K562 (cell line): Measurements from ENCODE around the gene PRDM16. TPM values are rescaled to one million over a fixed set of nuclear protein-coding genes. Genes with fewer than 3 reads are reported as not detected.

Source experiments
- ATAC-seq: fragments of 200-7000 bp; cut with Tn5 transposase; 3 replicates; pipeline ENCODE4 v1.9.1; 2020; ENCODE audit warnings: moderate library complexity
- BruUV-seq: library from RNA; stranded (reverse); fragments of 400-500 nt; replicated peaks from 2 replicates; lab custom pipeline; 2021; lab: Mats Ljungman, UMichigan
- CTCF ChIA-PET: fragments of 300-600 bp; formaldehyde crosslinking; extraction: SDS; loops from one replicate; lab custom pipeline; 2021; ENCODE audit warnings: low intra/inter-chr PET ratio; lab: Yijun Ruan, JAX
- POLR2A ChIA-PET: fragments of 300-600, 350-650 bp; sonication (Branson Sonifier 250); formaldehyde crosslinking; extraction: SDS; loops from one replicate; lab custom pipeline; 2021; ENCODE audit warnings: antibody characterized with exemption, inconsistent platforms; lab: Yijun Ruan, JAX
- DNase-seq, 4 experiments: peaks; one replicate each; pipeline versions ENCODE4 v3.0.0 to v3.0.0-alpha.2; 2011 to 2018; ENCODE audit warnings: low spot score in 3 of 4, mixed read lengths in 3 of 4; ENCODE audit errors: extremely low read depth in 1 of 4
- FAIRE-seq: peaks from 2 replicates; lab custom pipeline; 2011; peaks lifted over from hg19 to GRCh38; lab: Jason Lieb, UNC
- H2AFZ ChIP-seq: 2 replicates; pipeline ENCODE4 v1.6.0; 2011; ENCODE audit warnings: low read depth, low read length, control low read depth, inconsistent platforms
- H3K27ac ChIP-seq: fragments of 200-600 bp; 3 replicates; pipeline ENCODE4 v1.8.0; 2011; ENCODE audit warnings: low read depth, mild to moderate bottlenecking, control low read depth, inconsistent platforms, low read length, moderate library complexity, mixed read lengths; ENCODE audit errors: extremely low read depth
- H3K27me3 ChIP-seq, 2 experiments: fragments of 300-600 bp in 1 of 2; 2 replicates in 1 of 2; 3 replicates in 1 of 2; pipeline versions ENCODE4 v1.6.0 to v1.8.0; 2011; ENCODE audit warnings: inconsistent platforms in 2 of 2, low read length in 2 of 2, mild to moderate bottlenecking in 1 of 2, mixed read lengths in 1 of 2, moderate library complexity in 1 of 2; ENCODE audit not compliant: control insufficient read depth in 2 of 2, insufficient read depth in 2 of 2
- H3K36me3 ChIP-seq: fragments of 300-600 bp; 3 replicates; pipeline ENCODE4 v1.8.0; 2011; ENCODE audit warnings: mild to moderate bottlenecking, low read length, inconsistent platforms; ENCODE audit not compliant: control insufficient read depth, insufficient read depth
- H3K4me1 ChIP-seq, 2 experiments: fragments of 200-600 bp in 1 of 2; replicated peaks in 1 of 2; 2 replicates in 1 of 2; 3 replicates in 1 of 2; pipeline versions ENCODE4 v1.5.1 to v1.8.0; 2011; ENCODE audit warnings: inconsistent platforms in 2 of 2, low read length in 2 of 2, mild to moderate bottlenecking in 1 of 2, mixed read lengths in 1 of 2, moderate library complexity in 1 of 2; ENCODE audit not compliant: control insufficient read depth in 2 of 2, insufficient read depth in 2 of 2
- H3K4me2 ChIP-seq: 2 replicates; pipeline ENCODE4 v1.6.1; 2011; ENCODE audit warnings: low read length, control low read depth, inconsistent platforms, mixed read lengths; ENCODE audit not compliant: insufficient read depth
- H3K4me3 ChIP-seq: fragments of 200-600 bp; sonication (generic), shearing (Covaris generic); 2 replicates; pipeline ENCODE4 v1.5.1; 2016; ENCODE audit warnings: control low read depth, inconsistent platforms
- H3K79me2 ChIP-seq: fragments of 200-600 bp; 3 replicates; pipeline ENCODE4 v1.8.0; 2011; ENCODE audit warnings: low read length, inconsistent platforms; ENCODE audit not compliant: control insufficient read depth, insufficient read depth
- H3K9ac ChIP-seq, 2 experiments: 2 replicates each; pipeline versions ENCODE4 v1.6.0 to v1.6.1; 2011; ENCODE audit warnings: low read depth in 2 of 2, low read length in 2 of 2, control low read depth in 1 of 2, inconsistent platforms in 1 of 2, mild to moderate bottlenecking in 1 of 2, mixed read lengths in 1 of 2; ENCODE audit not compliant: insufficient read depth in 1 of 2
- H3K9me1 ChIP-seq: one replicate; pipeline ENCODE4 v1.6.0; 2011; ENCODE audit warnings: inconsistent platforms, mild to moderate bottlenecking, low read length, moderate library complexity; ENCODE audit not compliant: control insufficient read depth, insufficient read depth
- H3K9me3 ChIP-seq: replicated peaks from 2 replicates; pipeline ENCODE4 v1.5.1; 2011; ENCODE audit warnings: low read depth, low read length, inconsistent platforms; ENCODE audit not compliant: control insufficient read depth, insufficient read depth
- H4K20me1 ChIP-seq: replicated peaks from 2 replicates; pipeline ENCODE4 v1.6.1; 2011; ENCODE audit warnings: low read length, inconsistent platforms, mixed read lengths; ENCODE audit not compliant: control insufficient read depth, insufficient read depth
- KLF1 ChIP-seq: fragments of 450-650 bp; IDR thresholded peaks from 2 replicates; pipeline ENCODE4 v1.6.1; 2016; ENCODE audit warnings: missing genetic modification characterization, missing compliant biosample characterization
- RB1 ChIP-seq: fragments of 450-650 bp; IDR thresholded peaks from 2 replicates; pipeline ENCODE4 v1.6.1; 2017; ENCODE audit warnings: low read depth, mild to moderate bottlenecking
- XRCC3 ChIP-seq: fragments of 450-650 bp; IDR thresholded peaks from 2 replicates; pipeline ENCODE4 v1.6.1; 2017; ENCODE audit warnings: mild to moderate bottlenecking, moderate library complexity
- ZNF212 ChIP-seq: fragments of 450-650 bp; formaldehyde crosslinking; IDR thresholded peaks from 2 replicates; pipeline ENCODE4 v1.4.0; 2020; ENCODE audit warnings: mild to moderate bottlenecking
- ZNF274 ChIP-seq: IDR thresholded peaks from 2 replicates; pipeline ENCODE4 v1.6.1; 2011; ENCODE audit warnings: low read depth, mild to moderate bottlenecking, low read length, moderate library complexity, borderline replicate concordance
- WGBS: fragments of 100-300 bp; shearing (Covaris generic); methylation state at CpG from one replicate; pipeline ENCODE4 v1.1.6; 2016; ENCODE audit warnings: low coverage, mixed read lengths; ENCODE audit not compliant: insufficient coverage; ENCODE audit errors: missing lambda C conversion rate; 5-methylcytosine and 5-hydroxymethylcytosine counted together
- in situ Hi-C: fragments of 300-500 bp; cut with MboI; formaldehyde crosslinking; loops from 4 replicates; pipeline ENCODE4 v1.15.0; 2018; ENCODE audit warnings: inconsistent platforms, mixed read lengths
- intact Hi-C: fragments of 100-400 bp; cut with micrococcal nuclease; formaldehyde crosslinking; loops from 2 replicates; pipeline ENCODE4 v1.14.2; 2022
- polyA plus RNA-seq, 8 experiments: library from polyadenylated mRNA; depleted of rRNA in 4 of 8; stranded (reverse) in 5 of 8; unstranded in 3 of 8; fragments of >200 nt; fragmentation: Nextera tagmentation in 2 of 8; fragmentation: Illumina TruSeq in 1 of 8; extraction: Ambion mirVana in 2 of 8; extraction: Trizol in 1 of 8; gene quantifications; 2 replicates each; pipeline versions ENCODE4 v1.2.1 to v1.2.3, GENCODE V29; 2011 to 2014; ENCODE audit warnings: inconsistent platforms in 1 of 8, missing spikeins in 1 of 8
- total RNA-seq, 7 experiments: library from RNA; depleted of rRNA in 6 of 7; stranded (reverse); fragments of >200 nt in 6 of 7; fragmentation: Illumina TruSeq in 2 of 7; extraction: Trizol in 2 of 7; gene quantifications; 2 replicates each; pipeline versions ENCODE4 v1.2.1 to v1.2.3, GENCODE V29; 2011 to 2021; ENCODE audit warnings: low replicate concordance in 1 of 7
- TF ChIP-seq, protein P1 (sequence below): sonication (generic); formaldehyde crosslinking; IDR thresholded peaks from 2 replicates; pipeline ENCODE4 v1.5.0; 2020; ENCODE audit warnings: missing genetic modification reagents

PRDM16 gene
- total and polyA plus RNA-seq, 9 of the 15 experiments (the other 6 are each of a cell fraction or from before 2014, with no cell fraction given), result 0.10 to 0.27 TPM; not detected in 7

DNA sequence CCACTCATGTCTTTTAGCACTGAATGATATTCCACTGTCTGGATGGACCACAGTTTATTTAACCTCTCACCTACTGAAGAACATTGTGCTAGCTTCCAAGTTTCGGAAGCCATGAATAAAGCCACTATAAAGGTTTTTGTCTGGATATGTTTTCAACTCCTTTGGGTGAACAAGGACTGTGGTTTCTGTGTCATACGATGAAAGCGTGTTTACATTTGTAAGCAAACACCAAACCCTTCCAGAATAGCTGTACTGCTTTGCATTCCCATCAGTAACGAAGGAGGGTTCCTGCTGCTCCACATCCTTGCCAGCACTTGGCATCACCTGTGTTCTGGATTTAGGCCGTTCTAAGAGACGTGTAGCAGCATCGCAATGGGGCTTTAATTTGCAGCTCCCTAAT, 374.8 kb downstream of the PRDM16 start:
- Histone ChIP-seq H3K27ac (no peak overlapping the region), H3K9me1 (no peaks in the 10 kb centered on the region), H3K36me3 (no peaks in the 10 kb centered on the region), H3K4me3 (no peak overlapping the region), H3K9me3 (no peaks in the 10 kb centered on the region), H3K4me2 (no peak overlapping the region), H2AFZ (no peak overlapping the region), H3K79me2 (no peaks in the 10 kb centered on the region), H3K4me1 (no peaks in the 10 kb centered on the region), H3K9ac (no peak overlapping the region), H4K20me1 (peaks cover 3% of the 10 kb centered on the region; the same call in 1 of the 2 replicates), H3K27me3 (peaks cover 23 to 49% of the 10 kb centered on the region in 2 experiments; a peak in 4 of 5 replicates)
- intact Hi-C loops (no loop called here), in situ Hi-C loops (loop anchor here (5.0 kb wide), 1 partner anchor 178 kb away; no protein-coding TSS in a partner anchor)
- ATAC-seq, result no peak
- FAIRE-seq, result no peak
- no peak for DNase-seq
- TF ChIP-seq, protein P1, sequence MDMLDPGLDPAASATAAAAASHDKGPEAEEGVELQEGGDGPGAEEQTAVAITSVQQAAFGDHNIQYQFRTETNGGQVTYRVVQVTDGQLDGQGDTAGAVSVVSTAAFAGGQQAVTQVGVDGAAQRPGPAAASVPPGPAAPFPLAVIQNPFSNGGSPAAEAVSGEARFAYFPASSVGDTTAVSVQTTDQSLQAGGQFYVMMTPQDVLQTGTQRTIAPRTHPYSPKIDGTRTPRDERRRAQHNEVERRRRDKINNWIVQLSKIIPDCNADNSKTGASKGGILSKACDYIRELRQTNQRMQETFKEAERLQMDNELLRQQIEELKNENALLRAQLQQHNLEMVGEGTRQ, result no peak
- no peak for TF ChIP-seq KLF1 (tag)
- TF ChIP-seq ZNF212, result no peak
- TF ChIP-seq XRCC3, result no peak
- no peak for TF ChIP-seq RB1
- TF ChIP-seq ZNF274, result no peak
- CTCF ChIA-PET, result interaction anchor here (0.5 kb wide), 1 partner anchor 268 kb away, joined by 3 read pairs; no protein-coding TSS in a partner anchor
- no TSS peak for BruUV-seq
- POLR2A ChIA-PET, result interaction anchor here (0.7 kb wide), 1 partner anchor 112 kb away, joined by 3 read pairs; no protein-coding TSS in a partner anchor
- WGBS, result under 1% methylated on average over 7 of the region's 7 CpGs
